Brain pericyte (primary cell): ENCODE results near the gene CAMKMT.

Source experiments
- DNase-seq: peaks from one replicate; pipeline ENCODE4 v3.0.0-alpha.2; 2012; ENCODE audit warnings: low read depth, low spot score

The CAMKMT gene

GRCh38 chr2:44771522-44771921, 409.8 kb downstream of the CAMKMT start:
- DNase-seq, result no peak

DNA sequence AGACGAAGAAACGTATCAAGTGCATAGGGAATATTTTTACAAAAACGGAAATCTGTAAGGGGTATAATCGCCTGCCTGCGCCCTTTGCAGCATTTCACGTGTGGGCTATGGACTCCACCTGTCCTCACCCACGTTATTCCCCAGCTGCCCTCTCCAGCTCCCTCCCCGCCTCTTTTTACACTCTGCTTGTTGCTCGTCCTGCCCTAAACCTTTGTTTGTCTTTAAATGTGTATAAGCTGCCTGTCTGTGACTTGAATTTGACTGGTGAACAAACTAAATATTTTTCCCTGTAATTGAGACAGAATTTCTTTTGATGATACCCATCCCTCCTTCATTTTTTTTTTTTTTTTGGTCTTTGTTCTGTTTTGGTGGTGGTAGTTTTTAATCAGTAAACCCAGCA, 410.4 kb downstream of the CAMKMT start:
- no peak for DNase-seq

GRCh38 chr2:44772669-44773378, 411.1 kb downstream of the CAMKMT start:
- no peak for DNase-seq

DNA sequence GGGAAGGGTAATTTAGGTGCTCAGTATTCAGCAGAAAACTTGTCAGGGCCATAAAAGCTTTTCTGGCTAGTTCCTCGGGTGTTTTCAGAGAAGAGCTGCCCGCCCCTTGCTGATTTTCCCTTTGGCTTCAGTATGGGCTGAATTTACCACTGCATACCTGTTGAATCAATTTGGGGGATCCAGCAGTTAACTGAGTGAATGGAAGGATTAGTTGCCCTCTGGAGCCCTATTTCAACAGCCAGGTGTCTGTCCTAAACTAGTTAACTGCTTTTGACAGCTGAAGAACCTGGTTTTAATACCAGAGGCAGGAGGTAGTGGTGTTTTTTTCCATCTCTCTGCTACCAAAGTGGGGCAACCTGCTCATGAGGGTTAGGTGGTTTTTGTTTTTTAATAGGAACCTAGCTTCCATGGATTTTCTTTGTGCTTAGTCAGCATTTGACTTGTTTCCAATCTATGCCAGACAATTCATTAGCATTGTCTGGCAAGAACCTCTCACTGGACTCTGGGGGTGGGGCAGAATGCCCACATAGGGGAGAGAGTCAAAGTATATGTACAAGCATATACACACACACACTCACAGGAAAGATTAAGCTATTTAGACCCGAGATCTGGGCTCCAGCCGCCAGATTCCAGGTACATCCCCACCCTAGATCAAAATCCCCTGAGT, 413.2 kb downstream of the CAMKMT start:
- DNase-seq, result no peak

- no peak for DNase-seq
Observed at GRCh38 chr2:44777036-44777435, 415.3 kb downstream of the CAMKMT start.

DNA sequence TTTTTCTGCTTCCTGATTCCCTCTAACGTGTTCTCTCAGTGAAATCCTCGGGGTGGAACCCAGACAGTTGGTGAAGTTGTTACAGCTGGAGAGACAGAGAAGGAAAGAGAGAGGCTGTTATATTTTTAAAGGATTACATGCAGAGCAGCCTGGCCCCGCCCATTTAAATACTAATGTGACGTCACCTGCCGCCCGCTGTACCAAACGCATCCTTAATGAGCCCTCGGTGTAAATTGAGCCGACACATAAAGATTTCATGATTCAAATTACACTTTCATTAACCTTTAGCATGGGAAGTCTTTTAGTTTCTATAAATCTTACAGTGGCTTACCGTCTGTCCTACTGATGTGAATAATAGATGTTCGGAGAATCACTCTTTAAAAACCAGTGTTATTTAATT, 415.8 kb downstream of the CAMKMT start:
- DNase-seq, result no peak

- DNase-seq, result no peak
Observed at GRCh38 chr2:44778221-44778654, 416.5 kb downstream of the CAMKMT start.

GRCh38 chr2:44778671-44779476, 417.1 kb downstream of the CAMKMT start:
- no peak for DNase-seq

DNA sequence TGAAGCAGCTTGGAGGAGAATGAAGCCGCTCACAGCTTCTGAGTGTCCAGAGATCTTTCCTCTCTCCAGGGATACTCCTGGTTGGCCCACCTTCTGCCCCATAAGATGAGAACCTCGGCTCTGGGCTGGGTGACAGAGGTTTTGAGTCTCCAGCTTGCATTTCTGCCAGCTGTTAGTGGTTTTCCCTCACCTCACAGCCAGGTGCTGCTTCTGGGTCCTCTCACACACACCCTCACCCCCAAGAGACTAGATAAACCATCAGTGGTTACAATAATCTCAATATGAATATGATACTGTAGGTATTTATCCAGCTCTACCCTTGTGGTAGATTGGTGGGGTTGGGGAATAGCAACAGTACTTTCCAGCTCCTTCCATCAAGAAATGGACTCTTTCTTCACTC, 418.0 kb downstream of the CAMKMT start:
- no peak for DNase-seq

GRCh38 chr2:44780406-44780805, 418.7 kb downstream of the CAMKMT start:
- DNase-seq, result no peak

- no peak for DNase-seq
Observed at GRCh38 chr2:44785433-44785832, 423.7 kb downstream of the CAMKMT start.

GRCh38 chr2:44786045-44786816, 424.5 kb downstream of the CAMKMT start:
- no peak for DNase-seq

DNA sequence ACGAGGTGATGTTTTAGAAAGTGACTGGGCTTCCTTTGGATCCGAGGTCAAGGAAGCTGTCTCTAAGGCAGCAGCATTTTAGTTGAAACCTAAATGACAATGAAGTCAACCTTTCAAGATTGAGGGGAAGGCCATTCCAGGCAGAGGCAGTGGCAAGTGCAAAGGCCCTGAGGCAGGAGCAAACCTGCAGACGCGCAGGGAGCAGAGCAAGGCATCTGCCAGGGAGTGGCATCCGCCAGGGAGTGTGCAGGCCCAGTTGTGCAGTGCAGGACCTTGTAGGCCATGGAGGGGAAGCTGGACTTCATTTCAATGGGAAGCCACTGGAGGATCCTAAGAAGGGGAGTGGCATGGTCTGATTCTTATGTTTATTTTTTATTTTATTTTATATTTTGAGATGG, 425.1 kb downstream of the CAMKMT start:
- no peak for DNase-seq

DNA sequence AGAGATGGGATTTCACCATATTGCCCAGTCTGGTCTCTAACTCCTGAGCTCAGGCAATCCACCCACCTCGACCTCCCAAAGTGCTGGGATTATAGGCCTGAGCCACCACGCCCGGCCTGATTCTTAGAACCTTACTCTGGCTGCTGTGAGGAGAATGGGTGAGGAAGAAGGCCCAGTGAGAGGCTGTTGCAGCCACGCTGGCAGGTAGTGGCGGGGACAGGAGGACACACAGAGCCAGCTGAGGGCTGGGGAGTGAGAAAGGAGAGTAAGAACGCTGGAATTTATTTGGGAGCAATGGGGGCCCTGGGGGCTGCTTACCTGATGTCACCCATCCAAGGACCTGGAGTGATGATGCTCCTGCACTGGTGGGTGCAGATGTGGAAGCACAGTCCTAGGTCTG, 425.9 kb downstream of the CAMKMT start:
- DNase-seq, result no peak

GRCh38 chr2:44789446-44789845, 427.7 kb downstream of the CAMKMT start:
- DNase-seq, result no peak

GRCh38 chr2:44789971-44790721, 428.4 kb downstream of the CAMKMT start:
- no peak for DNase-seq

GRCh38 chr2:44793322-44793870, 431.6 kb downstream of the CAMKMT start:
- no peak for DNase-seq

DNA sequence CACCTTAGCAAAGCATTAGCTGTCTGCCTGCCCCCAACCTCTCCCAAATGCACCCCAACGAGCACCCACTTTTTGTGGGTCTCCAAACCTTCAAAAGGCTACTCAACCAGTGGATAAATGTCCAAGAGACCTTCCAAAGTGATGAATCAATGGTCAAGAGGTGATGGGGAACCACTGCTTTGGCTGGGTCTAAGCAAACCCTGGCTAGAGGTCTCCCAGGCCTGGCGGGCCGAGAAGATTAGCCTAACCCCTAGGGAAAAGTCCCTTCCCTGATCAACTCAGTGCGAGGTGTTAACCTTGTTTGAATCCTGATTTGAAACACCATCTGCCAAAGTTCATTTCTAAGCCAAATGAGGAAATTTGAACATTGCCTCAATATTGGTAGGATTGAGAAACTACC, 435.0 kb downstream of the CAMKMT start:
- no peak for DNase-seq

- no peak for DNase-seq
Observed at GRCh38 chr2:44798139-44798659, 436.5 kb downstream of the CAMKMT start.

DNA sequence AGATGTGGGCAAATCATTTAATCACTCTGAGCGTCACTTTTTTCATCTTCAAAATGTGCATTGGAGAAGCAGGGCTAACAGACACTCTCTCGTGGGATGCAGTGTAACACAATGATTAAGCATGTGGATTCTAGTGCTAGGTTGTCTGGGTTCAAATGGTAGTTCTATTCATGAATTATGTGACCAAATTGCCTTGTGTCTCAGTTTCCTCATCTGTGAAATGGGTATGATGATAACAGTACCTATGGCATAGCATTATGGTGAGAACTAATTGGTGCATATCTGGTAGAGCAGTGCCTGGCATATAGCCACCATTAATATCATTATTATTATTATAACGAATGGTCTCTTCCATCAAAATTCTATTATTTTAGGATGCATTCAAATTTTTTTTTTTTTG, 437.4 kb downstream of the CAMKMT start:
- no peak for DNase-seq

- no peak for DNase-seq
Observed at GRCh38 chr2:44799754-44800153, 438.0 kb downstream of the CAMKMT start.
